Fibroblast of mammary gland (primary cell): Measurements from ENCODE around the gene SCIMP.

ENCODE experiments used
- DNase-seq: peaks from one replicate; pipeline ENCODE4 v3.0.0-alpha.2; 2010; ENCODE audit warnings: low read depth
- H3K4me3 ChIP-seq: 2 replicates; pipeline ENCODE4 v1.5.1; 2011; ENCODE audit warnings: low read depth, mild to moderate bottlenecking, low read length, moderate library complexity; ENCODE audit not compliant: control insufficient read depth
- CTCF ChIP-seq: conservative IDR thresholded peaks from 2 replicates; pipeline ENCODE4 v1.5.1; 2011; ENCODE audit warnings: low read depth, low read length, inconsistent platforms; ENCODE audit not compliant: control insufficient read depth, insufficient read depth

SCIMP gene

DNA sequence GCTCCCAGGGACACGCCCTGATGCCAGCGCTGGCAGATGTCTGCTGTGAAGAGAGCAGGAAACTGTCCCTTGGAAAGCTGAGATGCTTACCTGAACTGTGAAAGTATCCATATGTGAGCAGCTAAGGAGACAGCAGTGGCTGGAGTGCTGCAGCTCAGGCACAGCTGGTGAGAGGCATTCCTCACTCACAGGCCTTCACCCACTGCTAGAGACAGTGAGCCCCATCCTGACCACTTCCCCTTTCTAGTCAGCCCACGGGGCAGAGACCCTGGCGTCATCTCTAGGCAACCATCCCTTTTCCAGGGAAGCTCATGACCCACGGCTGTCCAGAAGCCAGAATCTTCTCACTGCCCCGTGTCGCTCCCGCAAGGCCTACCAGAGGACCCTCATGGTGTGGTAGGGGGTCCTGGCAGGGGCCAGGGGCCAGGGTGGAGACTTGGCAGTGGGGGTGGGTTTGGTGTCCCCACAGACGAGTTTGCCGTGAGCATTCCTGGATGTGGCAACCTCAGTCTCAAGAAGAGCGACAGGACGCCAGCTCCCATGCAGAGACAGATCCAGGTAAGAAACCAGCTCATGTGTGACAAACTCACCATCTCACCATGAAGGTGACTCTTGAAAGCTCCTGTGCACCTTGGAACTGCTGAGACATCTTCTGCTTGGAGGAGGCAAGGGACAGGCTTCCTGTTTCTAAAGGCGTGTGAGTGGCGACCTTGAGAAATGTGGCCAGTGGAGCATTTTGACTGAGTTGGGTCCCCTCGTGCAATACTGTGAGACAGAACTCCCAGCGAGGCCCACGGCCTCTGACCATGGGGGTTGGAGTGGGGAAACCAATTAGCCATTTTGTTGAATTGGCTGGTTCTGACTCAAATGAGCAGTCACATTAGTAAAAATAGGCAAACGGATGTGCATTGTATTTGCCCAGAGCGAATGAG, at the start of gene SCIMP:
TSS of gene SCIMP (minus strand) at position 216 of the 932 bp plus-strand sequence. CDS start at position 111, 105 bp downstream.
- TF ChIP-seq CTCF = no peak
- no peak within 1 kb of the TSS for H3K4me3 ChIP-seq
- DNase-seq = no peak

DNA sequence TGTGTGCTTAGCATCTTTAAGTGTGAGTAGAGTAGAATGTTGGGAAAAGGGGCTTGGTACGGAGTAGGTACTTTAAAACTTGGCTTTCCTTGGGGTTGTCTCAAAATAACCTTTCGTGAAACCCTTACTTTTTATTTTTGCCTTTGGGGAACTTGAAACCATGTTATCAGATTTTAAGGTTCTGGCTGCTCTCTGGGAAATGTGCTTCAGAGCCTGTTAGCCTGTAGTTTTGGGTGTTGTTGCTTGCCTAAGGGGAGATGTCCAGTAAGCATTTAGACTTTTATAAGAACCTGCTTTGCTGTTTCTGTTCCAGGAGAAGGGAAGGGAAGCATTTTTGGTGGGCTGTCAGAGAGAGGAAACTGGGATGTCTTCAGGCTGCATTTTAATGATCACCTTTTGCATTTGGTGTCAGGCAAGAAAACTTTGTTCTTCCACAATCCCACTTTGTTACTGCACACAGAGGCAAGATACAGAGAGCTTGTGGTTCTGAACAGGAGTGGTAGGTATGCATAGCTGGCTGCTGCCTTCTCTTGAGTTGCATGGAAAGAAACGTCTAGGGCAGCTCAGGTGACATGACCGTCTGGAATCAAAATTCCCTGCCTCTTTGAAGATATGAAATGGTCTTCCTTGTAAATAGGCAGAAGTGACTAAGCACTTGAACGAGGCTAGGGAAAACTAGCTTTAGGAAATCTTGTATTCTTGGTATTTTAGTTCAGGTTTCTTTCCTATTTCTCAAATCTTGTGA, 49.1 kb upstream of the SCIMP start:
- DNase-seq = no peak
- no peak for TF ChIP-seq CTCF
- H3K4me3 ChIP-seq = peak overlapping the region; percentile 68

DNA sequence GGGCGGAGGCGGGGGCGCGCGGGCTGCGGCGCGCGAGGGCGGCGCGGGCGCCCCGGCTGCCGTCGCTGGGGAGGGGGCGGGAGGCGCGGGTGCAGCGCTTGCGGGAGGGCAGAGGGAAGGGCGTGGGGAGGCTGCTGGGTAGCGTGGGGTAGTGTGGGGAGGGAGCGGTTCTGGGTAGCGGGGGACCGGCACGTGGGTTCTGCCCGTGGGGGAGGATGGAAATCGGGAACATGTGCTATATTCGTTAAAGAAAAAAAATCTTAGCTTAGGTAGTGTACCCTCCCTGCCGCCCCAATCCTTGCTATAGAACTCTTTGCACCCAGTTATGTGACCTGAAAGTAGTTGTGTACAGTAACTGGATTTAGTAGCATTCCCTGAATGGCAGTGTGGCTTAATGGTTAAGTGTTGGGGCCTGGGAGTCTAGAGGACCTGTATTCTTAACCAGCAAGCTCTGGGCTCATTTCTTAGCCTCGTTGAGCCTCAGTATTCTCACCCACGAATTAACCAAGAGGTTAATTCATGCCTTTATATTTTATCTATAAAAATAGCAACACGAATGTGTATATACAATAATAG, 48.1 kb upstream of the SCIMP start:
- DNase-seq = no peak
- H3K4me3 ChIP-seq = peak overlapping the region; percentile 68
- TF ChIP-seq CTCF = no peak

GRCh38 chr17:5281814-5282641, 47.4 kb upstream of the SCIMP start, which contains the start of gene RABEP1:
TSS of gene RABEP1 (plus strand) at chr17:5282284. CDS start at chr17:5282487, 203 bp downstream.
- peak; percentile 82 for DNase-seq
- peak within 1 kb of the TSS; percentile 68 for H3K4me3 ChIP-seq
- no peak for TF ChIP-seq CTCF

GRCh38 chr17:5272322-5272721, 37.7 kb upstream of the SCIMP start:
- DNase-seq = peak; percentile 28
- H3K4me3 ChIP-seq = no peak overlapping the region
- no peak for TF ChIP-seq CTCF
